Activated naive CD4-positive, alpha-beta T cell treated with anti-CD3 and anti-CD28 coated beads, Interleukin-2, amount 50 U/mL, for 24 hours (primary cell): Measurements from ENCODE around the gene VWF.

Experiments used
- H3K27ac Mint-ChIP-seq: one replicate; pipeline ENCODE4 v1.8.0; 2021; ENCODE audit warnings: mild to moderate bottlenecking, mixed read lengths
- H3K27me3 Mint-ChIP-seq: one replicate; pipeline ENCODE4 v1.8.0; 2021; ENCODE audit warnings: mixed read lengths
- H3K36me3 Mint-ChIP-seq: one replicate; pipeline ENCODE4 v1.8.0; 2021; ENCODE audit warnings: mixed read lengths
- H3K4me1 Mint-ChIP-seq: one replicate; pipeline ENCODE4 v1.8.0; 2021; ENCODE audit warnings: mixed read lengths
- H3K4me3 Mint-ChIP-seq: one replicate; pipeline ENCODE4 v1.8.0; 2021; ENCODE audit warnings: mild to moderate bottlenecking, mixed read lengths
- H3K9me3 Mint-ChIP-seq: one replicate; pipeline ENCODE4 v1.8.0; 2021; ENCODE audit warnings: mixed read lengths

The VWF gene

GRCh38 chr12:6077692-6078083, 46.8 kb downstream of the VWF start:
- no peaks in the 10 kb centered on the region for H3K36me3 Mint-ChIP-seq
- H3K4me3 Mint-ChIP-seq = no peak overlapping the region
- H3K4me1 Mint-ChIP-seq = peaks cover 24% of the 10 kb centered on the region
- H3K27ac Mint-ChIP-seq = no peak overlapping the region
- H3K9me3 Mint-ChIP-seq = no peaks in the 10 kb centered on the region
- peaks cover 1% of the 10 kb centered on the region for H3K27me3 Mint-ChIP-seq

- Mint-ChIP-seq H3K27ac (no peak overlapping the region), H3K27me3 (peaks cover 1% of the 10 kb centered on the region), H3K36me3 (no peaks in the 10 kb centered on the region), H3K4me1 (peaks cover 24% of the 10 kb centered on the region), H3K4me3 (no peak overlapping the region), H3K9me3 (no peaks in the 10 kb centered on the region)
Observed at GRCh38 chr12:6076776-6077691, 47.4 kb downstream of the VWF start.

GRCh38 chr12:6076346-6076745, 48.1 kb downstream of the VWF start:
- Mint-ChIP-seq H3K4me3 (peak overlapping the region; percentile 31), H3K27ac (no peak overlapping the region), H3K36me3 (no peaks in the 10 kb centered on the region), H3K9me3 (no peaks in the 10 kb centered on the region), H3K27me3 (peaks cover 1% of the 10 kb centered on the region), H3K4me1 (peaks cover 24% of the 10 kb centered on the region)

- no peak overlapping the region for H3K27ac Mint-ChIP-seq
- no peaks in the 10 kb centered on the region for H3K36me3 Mint-ChIP-seq
- peak overlapping the region; percentile 89 for H3K4me3 Mint-ChIP-seq
- H3K9me3 Mint-ChIP-seq = no peaks in the 10 kb centered on the region
- H3K27me3 Mint-ChIP-seq = peaks cover 1% of the 10 kb centered on the region
- H3K4me1 Mint-ChIP-seq = peaks cover 30% of the 10 kb centered on the region
Observed at GRCh38 chr12:6074979-6075585, 49.4 kb downstream of the VWF start.

- Mint-ChIP-seq H3K4me3 (peak overlapping the region; percentile 89), H3K27ac (peak overlapping the region; percentile 5), H3K36me3 (no peaks in the 10 kb centered on the region), H3K4me1 (peaks cover 37% of the 10 kb centered on the region), H3K9me3 (no peaks in the 10 kb centered on the region), H3K27me3 (peaks cover 1% of the 10 kb centered on the region)
Observed at GRCh38 chr12:6074427-6074826, 50.0 kb downstream of the VWF start.

- no peaks in the 10 kb centered on the region for H3K36me3 Mint-ChIP-seq
- H3K4me3 Mint-ChIP-seq = no peak overlapping the region
- H3K4me1 Mint-ChIP-seq = peaks cover 42% of the 10 kb centered on the region
- H3K27ac Mint-ChIP-seq = no peak overlapping the region
- H3K9me3 Mint-ChIP-seq = no peaks in the 10 kb centered on the region
- H3K27me3 Mint-ChIP-seq = peaks cover 1% of the 10 kb centered on the region
Observed at GRCh38 chr12:6073426-6073825, 51.0 kb downstream of the VWF start.

- H3K27me3 Mint-ChIP-seq = peaks cover 1% of the 10 kb centered on the region
- no peak overlapping the region for H3K4me3 Mint-ChIP-seq
- no peak overlapping the region for H3K27ac Mint-ChIP-seq
- H3K4me1 Mint-ChIP-seq = peaks cover 42% of the 10 kb centered on the region
- H3K36me3 Mint-ChIP-seq = no peaks in the 10 kb centered on the region
- no peaks in the 10 kb centered on the region for H3K9me3 Mint-ChIP-seq
Observed at GRCh38 chr12:6072302-6072752, 52.1 kb downstream of the VWF start.

GRCh38 chr12:6071589-6071988, 52.9 kb downstream of the VWF start:
- no peak overlapping the region for H3K27ac Mint-ChIP-seq

GRCh38 chr12:6070472-6071257, 53.8 kb downstream of the VWF start:
- no peaks in the 10 kb centered on the region for H3K9me3 Mint-ChIP-seq
- H3K36me3 Mint-ChIP-seq = no peaks in the 10 kb centered on the region
- no peaks in the 10 kb centered on the region for H3K27me3 Mint-ChIP-seq
- peaks cover 34% of the 10 kb centered on the region for H3K4me1 Mint-ChIP-seq
- no peak overlapping the region for H3K27ac Mint-ChIP-seq
- H3K4me3 Mint-ChIP-seq = no peak overlapping the region

More at GRCh38 chr12:6071589-6071988, 52.9 kb downstream of the VWF start:
- Mint-ChIP-seq H3K36me3 (no peaks in the 10 kb centered on the region), H3K27me3 (peaks cover 1% of the 10 kb centered on the region), H3K9me3 (no peaks in the 10 kb centered on the region), H3K4me1 (peaks cover 42% of the 10 kb centered on the region), H3K4me3 (no peak overlapping the region)

GRCh38 chr12:6069437-6070093, 54.9 kb downstream of the VWF start:
- H3K9me3 Mint-ChIP-seq = no peaks in the 10 kb centered on the region
- H3K36me3 Mint-ChIP-seq = no peaks in the 10 kb centered on the region
- H3K27ac Mint-ChIP-seq = no peak overlapping the region
- peak overlapping the region; percentile 34 for H3K4me3 Mint-ChIP-seq
- peaks cover 23% of the 10 kb centered on the region for H3K4me1 Mint-ChIP-seq
- H3K27me3 Mint-ChIP-seq = no peaks in the 10 kb centered on the region

GRCh38 chr12:6068227-6068626, 56.2 kb downstream of the VWF start:
- H3K36me3 Mint-ChIP-seq = no peaks in the 10 kb centered on the region
- H3K9me3 Mint-ChIP-seq = no peaks in the 10 kb centered on the region
- H3K4me1 Mint-ChIP-seq = peaks cover 20% of the 10 kb centered on the region
- no peak overlapping the region for H3K4me3 Mint-ChIP-seq
- peak overlapping the region; percentile 1 for H3K27ac Mint-ChIP-seq
- H3K27me3 Mint-ChIP-seq = no peaks in the 10 kb centered on the region

- no peak overlapping the region for H3K4me3 Mint-ChIP-seq
- no peaks in the 10 kb centered on the region for H3K9me3 Mint-ChIP-seq
- peak overlapping the region; percentile 17 for H3K27ac Mint-ChIP-seq
- peaks cover 21% of the 10 kb centered on the region for H3K4me1 Mint-ChIP-seq
- no peaks in the 10 kb centered on the region for H3K36me3 Mint-ChIP-seq
- no peaks in the 10 kb centered on the region for H3K27me3 Mint-ChIP-seq
Observed at GRCh38 chr12:6067152-6067916, 57.1 kb downstream of the VWF start.

- Mint-ChIP-seq H3K9me3 (no peaks in the 10 kb centered on the region), H3K4me1 (peaks cover 21% of the 10 kb centered on the region), H3K36me3 (no peaks in the 10 kb centered on the region), H3K27me3 (no peaks in the 10 kb centered on the region), H3K27ac (no peak overlapping the region), H3K4me3 (no peak overlapping the region)
Observed at GRCh38 chr12:6066651-6067050, 57.8 kb downstream of the VWF start.

GRCh38 chr12:6065863-6066199, 58.6 kb downstream of the VWF start:
- Mint-ChIP-seq H3K27ac (no peak overlapping the region), H3K4me3 (no peak overlapping the region), H3K9me3 (no peaks in the 10 kb centered on the region), H3K4me1 (peaks cover 21% of the 10 kb centered on the region), H3K27me3 (no peaks in the 10 kb centered on the region), H3K36me3 (no peaks in the 10 kb centered on the region)
